HG02973 (cell line): ENCODE measurements around the gene PTPRR.

ENCODE experiments used
- ATAC-seq: cut with Tn5 transposase; IDR thresholded peaks from one replicate; pipeline ENCODE4 v1.9.1; 2021; ENCODE audit warnings: moderate library complexity; ENCODE audit not compliant: unreplicated experiment

Gene PTPRR

GRCh38 chr12:70652451-70652850, 268.1 kb downstream of the PTPRR start:
- ATAC-seq: no peak

- no peak for ATAC-seq
Observed at GRCh38 chr12:70648831-70649230, 271.7 kb downstream of the PTPRR start.

- ATAC-seq: no peak
Observed at GRCh38 chr12:70648191-70648590, 272.3 kb downstream of the PTPRR start.

- ATAC-seq: no peak
Observed at GRCh38 chr12:70646850-70647249, 273.7 kb downstream of the PTPRR start.

- no peak for ATAC-seq
Observed at GRCh38 chr12:70645494-70646317, 274.8 kb downstream of the PTPRR start.

- no peak for ATAC-seq
Observed at GRCh38 chr12:70644861-70645260, 275.7 kb downstream of the PTPRR start.

- ATAC-seq: no peak
Observed at GRCh38 chr12:70643939-70644338, 276.6 kb downstream of the PTPRR start.

GRCh38 chr12:70641691-70642090, 278.8 kb downstream of the PTPRR start:
- ATAC-seq: no peak

- no peak for ATAC-seq
Observed at GRCh38 chr12:70640901-70641300, 279.6 kb downstream of the PTPRR start.

GRCh38 chr12:70639535-70639934, 281.0 kb downstream of the PTPRR start:
- ATAC-seq: no peak

GRCh38 chr12:70638639-70639360, 281.7 kb downstream of the PTPRR start:
- ATAC-seq: no peak

- ATAC-seq: no peak
Observed at GRCh38 chr12:70637303-70638085, 283.0 kb downstream of the PTPRR start, which contains the start of gene PTPRB. Gene PTPRB, minus strand, starts transcription at chr12:70637429. Its CDS starts 34 bp downstream, at chr12:70637395.

GRCh38 chr12:70635755-70636154, 284.8 kb downstream of the PTPRR start:
- no peak for ATAC-seq

GRCh38 chr12:70628701-70629480, 291.6 kb downstream of the PTPRR start:
- ATAC-seq: no peak

- no peak for ATAC-seq
Observed at GRCh38 chr12:70627677-70628076, 292.9 kb downstream of the PTPRR start.

GRCh38 chr12:70626180-70626579, 294.4 kb downstream of the PTPRR start:
- ATAC-seq: no peak

- no peak for ATAC-seq
Observed at GRCh38 chr12:70619471-70620152, 300.9 kb downstream of the PTPRR start.

GRCh38 chr12:70618371-70618770, 302.2 kb downstream of the PTPRR start:
- no peak for ATAC-seq

GRCh38 chr12:70617450-70617849, 303.1 kb downstream of the PTPRR start:
- no peak for ATAC-seq
